T-cell (primary cell): ENCODE results near the gene PTP4A2. TPM values are rescaled to one million over a fixed set of nuclear protein-coding genes. Genes with fewer than 3 reads are reported as not detected.

Experiments
- ATAC-seq, 4 experiments: fragments of 200-7000 bp in 3 of 4; fragments of 150-1000 bp in 1 of 4; cut with Tn5 transposase; replicated peaks in 1 of 4; 1 replicate in 3 of 4; 2 replicates in 1 of 4; pipeline ENCODE4 v1.10.0; 2021; ENCODE audit warnings: moderate library complexity in 3 of 4, mild to moderate bottlenecking in 2 of 4, moderate number of reproducible peaks in 1 of 4
- CTCF ChIA-PET, 2 donors: fragments of 300-600 bp; sonication (Branson Sonifier 250); formaldehyde crosslinking; loops; one replicate each; lab custom pipeline; 2022; ENCODE audit warnings: antibody characterized with exemption in 2 of 2; lab: Charles Lee
- POLR2A ChIA-PET, 2 donors: fragments of 300-600 bp; sonication (Branson Sonifier 250); formaldehyde crosslinking; loops; one replicate each; lab custom pipeline; 2022; ENCODE audit warnings: antibody characterized with exemption in 2 of 2; lab: Charles Lee
- DNase-seq, 35 experiments: peaks; one replicate each; pipeline versions ENCODE4 v3.0.0 to v3.0.0-alpha.2; 2013 to 2023
- H3K27ac ChIP-seq: one replicate; pipeline ENCODE4 v1.5.1; 2013; ENCODE audit warnings: low read length
- H3K27me3 ChIP-seq, 2 experiments: replicated peaks in 1 of 2; 1 replicate in 1 of 2; 2 replicates in 1 of 2; pipeline versions ENCODE4 v1.6.1 to v1.7.0; 2013; ENCODE audit warnings: low read length in 1 of 2, mixed read lengths in 1 of 2; ENCODE audit not compliant: control insufficient read depth in 2 of 2, insufficient read depth in 2 of 2; ENCODE audit errors: extremely low read depth in 1 of 2
- H3K36me3 ChIP-seq, 2 donors: 1 replicate in 1 of 2; 2 replicates in 1 of 2; pipeline versions ENCODE4 v1.6.1 to v1.7.0; 2013; ENCODE audit warnings: low read length in 1 of 2; ENCODE audit not compliant: control insufficient read depth in 2 of 2, insufficient read depth in 1 of 2; ENCODE audit errors: extremely low read depth in 1 of 2
- H3K4me1 ChIP-seq, 2 experiments: 1 replicate in 1 of 2; 2 replicates in 1 of 2; pipeline versions ENCODE4 v1.6.1 to v1.7.0; 2013; ENCODE audit warnings: low read length in 2 of 2, mixed read lengths in 1 of 2; ENCODE audit not compliant: insufficient read depth in 2 of 2, control insufficient read depth in 1 of 2; ENCODE audit errors: extremely low read depth in 1 of 2
- H3K4me3 ChIP-seq, 2 donors: 1 replicate in 1 of 2; 2 replicates in 1 of 2; pipeline versions ENCODE4 v1.5.1 to v1.7.0; 2013; ENCODE audit warnings: mild to moderate bottlenecking in 2 of 2, low read length in 1 of 2, moderate library complexity in 1 of 2; ENCODE audit not compliant: control insufficient read depth in 1 of 2; ENCODE audit errors: extremely low read depth in 1 of 2
- H3K9me3 ChIP-seq: 2 replicates; pipeline ENCODE4 v1.7.0; 2013
- H3K27ac Mint-ChIP-seq, 2 donors: one replicate each; pipeline ENCODE4 v1.8.0; 2020 to 2021; ENCODE audit warnings: mild to moderate bottlenecking in 2 of 2, mixed read lengths in 2 of 2
- H3K27me3 Mint-ChIP-seq, 2 donors: one replicate each; pipeline ENCODE4 v1.8.0; 2021 to 2022; ENCODE audit warnings: mixed read lengths in 2 of 2
- H3K36me3 Mint-ChIP-seq: one replicate; pipeline ENCODE4 v1.8.0; 2021; ENCODE audit warnings: mixed read lengths
- H3K4me1 Mint-ChIP-seq, 3 donors: one replicate each; pipeline ENCODE4 v1.8.0; 2020 to 2022; ENCODE audit warnings: mixed read lengths in 3 of 3, mild to moderate bottlenecking in 1 of 3
- H3K4me3 Mint-ChIP-seq, 3 donors: one replicate each; pipeline ENCODE4 v1.8.0; 2020 to 2022; ENCODE audit warnings: mild to moderate bottlenecking in 3 of 3, mixed read lengths in 3 of 3, moderate library complexity in 3 of 3
- H3K9me3 Mint-ChIP-seq, 3 donors: one replicate each; pipeline ENCODE4 v1.8.0; 2020 to 2022; ENCODE audit warnings: mixed read lengths in 3 of 3
- WGBS: methylation state at CpG from one replicate; pipeline ENCODE4 v1.1.5; 2013; ENCODE audit warnings: missing lambda C conversion rate; ENCODE audit not compliant: insufficient coverage; 5-methylcytosine and 5-hydroxymethylcytosine counted together
- total RNA-seq, 35 experiments: library from RNA in 6 of 35; stranded (reverse) in 6 of 35; fragments of 120-200 nt in 1 of 35; gene quantifications; one replicate each; pipeline versions ENCODE4 v1.2.1 to v1.2.4 and lab custom pipeline; 2013 to 2026

PTP4A2 gene
- total RNA-seq, 5 donors from 2014 or later (not counting 1 experiment from before 2014, with no cell fraction given) = 187 to 341 (median 224) TPM

DNA sequence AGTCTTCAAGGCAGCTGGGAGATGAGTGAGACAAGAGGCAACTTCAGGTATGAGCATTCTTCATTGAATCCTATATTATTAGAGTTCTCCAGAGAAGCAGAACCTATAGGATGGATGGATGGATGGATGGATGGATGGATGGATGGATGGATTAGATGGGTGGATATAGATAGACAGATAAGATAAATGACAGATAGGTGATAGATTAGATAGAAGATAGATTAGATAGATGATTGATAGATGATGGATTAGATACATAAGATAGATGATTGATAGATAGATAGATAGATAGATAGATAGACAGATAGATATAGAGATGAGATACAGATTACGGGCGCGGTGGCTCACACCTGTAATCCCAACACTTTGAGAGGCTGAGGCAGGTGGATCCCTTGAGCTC is 79.1 kb downstream of the PTP4A2 start:
- H3K9me3 Mint-ChIP-seq = no peaks in the 10 kb centered on the region
- Histone ChIP-seq H3K4me3 (no peak overlapping the region), H3K36me3 (no peaks in the 10 kb centered on the region), H3K9me3 (no peaks in the 10 kb centered on the region), H3K27ac (no peak overlapping the region), H3K4me1 (peaks cover 3 to 6% of the 10 kb centered on the region in 2 experiments), H3K27me3 (peaks cover 0 to 4% of the 10 kb centered on the region in 2 experiments)
- no peaks in the 10 kb centered on the region for H3K27me3 Mint-ChIP-seq
- POLR2A ChIA-PET = interaction anchor here in 1 of 2 donors (0.6 kb wide), 1 partner anchor 17 kb away, joined by 3 read pairs; no protein-coding TSS in a partner anchor
- DNase-seq (no peak), ATAC-seq (no peak)
- no peak overlapping the region for H3K4me3 Mint-ChIP-seq
- peaks cover 0 to 2% (median 0%) of the 10 kb centered on the region in 3 donors for H3K4me1 Mint-ChIP-seq
- CTCF ChIA-PET = no interaction called here
- no peak overlapping the region for H3K27ac Mint-ChIP-seq
- no peaks in the 10 kb centered on the region for H3K36me3 Mint-ChIP-seq
- no CpG with 5 or more reads among the region's 3 CpGs for WGBS

DNA sequence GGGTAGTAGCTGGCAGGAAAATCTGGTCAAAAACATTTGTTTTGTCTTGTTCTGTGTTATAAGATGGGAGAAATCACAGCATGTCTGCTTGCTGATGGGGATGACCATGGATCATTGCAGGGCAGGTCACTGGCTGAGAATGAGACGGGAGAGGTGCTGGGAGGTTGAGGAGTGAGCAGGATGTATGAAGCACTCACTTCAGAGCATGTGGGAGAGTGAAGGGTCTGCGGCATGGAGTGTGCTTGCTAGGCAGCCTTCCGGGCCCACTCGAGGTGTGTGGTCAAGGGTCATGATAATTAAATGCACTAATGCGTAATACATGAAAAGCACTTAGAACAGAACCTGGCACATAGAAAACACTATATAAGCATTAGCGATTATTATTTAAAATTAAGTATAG is 80.3 kb downstream of the PTP4A2 start:
- no peaks in the 10 kb centered on the region for H3K36me3 Mint-ChIP-seq
- Histone ChIP-seq H3K4me3 (no peak overlapping the region), H3K27ac (no peak overlapping the region), H3K9me3 (no peaks in the 10 kb centered on the region), H3K27me3 (peaks cover 0 to 6% of the 10 kb centered on the region in 2 experiments), H3K4me1 (peaks cover 3 to 6% of the 10 kb centered on the region in 2 experiments), H3K36me3 (no peaks in the 10 kb centered on the region)
- DNase-seq (no peak), ATAC-seq (no peak)
- H3K4me1 Mint-ChIP-seq = peaks cover 0 to 4% (median 0%) of the 10 kb centered on the region in 3 donors
- no peaks in the 10 kb centered on the region for H3K27me3 Mint-ChIP-seq
- CTCF ChIA-PET = interaction anchor here (0.6 kb wide), 2 partner anchors 107 to 718 kb away, joined by 3 to 9 read pairs; no protein-coding TSS in a partner anchor
- no peaks in the 10 kb centered on the region for H3K9me3 Mint-ChIP-seq
- no peak overlapping the region for H3K27ac Mint-ChIP-seq
- POLR2A ChIA-PET = no interaction called here
- WGBS = 100% methylated on average over 1 of the region's 6 CpGs
- no peak overlapping the region for H3K4me3 Mint-ChIP-seq

Other genes with a start within 250 kb of the PTP4A2 start
- gene COL16A1, start 234.4 kb downstream of the PTP4A2 start, total RNA-seq = under 1 TPM in 3 of 5 donors, not detected in 2; 0.41 to 0.67 (median 0.59) TPM
- 1 to 10 TPM in 2 of 5 donors, under 1 TPM in 3; 0.65 to 3.4 (median 0.98) TPM for gene ADGRB2, start 174.0 kb downstream of the PTP4A2 start, total RNA-seq
- gene SPOCD1, start 122.3 kb downstream of the PTP4A2 start, total RNA-seq = not detected
- gene KHDRBS1, start 75.5 kb upstream of the PTP4A2 start, total RNA-seq = 100 to 1,000 TPM in 3 of 5 donors, 10 to 100 TPM in 2; 98.9 to 115 (median 111) TPM
- 10 to 100 TPM; 14.5 to 28.1 (median 24.5) TPM for gene TMEM39B, start 134.6 kb upstream of the PTP4A2 start, total RNA-seq
- 10 to 100 TPM; 46.2 to 53.6 (median 52.3) TPM for gene KPNA6, start 169.7 kb upstream of the PTP4A2 start, total RNA-seq
- 10 to 100 TPM; 25.3 to 47.7 (median 43.8) TPM for gene TXLNA, start 241.3 kb upstream of the PTP4A2 start, total RNA-seq